Inflammatory macrophage treated with lipopolysaccharide for 4 hours (primary cell): ENCODE measurements around the gene ERGIC1.
"Not testable (repeated sequence)": the region's sequence is repeated elsewhere in the genome, so short reads cannot be mapped to it uniquely, and the experiment has no call there.

Experiments
- DNase-seq: peaks from one replicate; pipeline ENCODE4 v3.0.0-alpha.2; 2020

Gene ERGIC1

GRCh38 chr5:172830275-172830799 lies 3.7 kb upstream of the ERGIC1 start:
- DNase-seq = no peak

- DNase-seq = peak; percentile 94
These were observed 3.0 kb upstream of the ERGIC1 start for GRCh38 chr5:172830876-172831662.

GRCh38 chr5:172832383-172833315 lies 1.4 kb upstream of the ERGIC1 start:
- DNase-seq = peak; percentile 46

GRCh38 chr5:172833372-172833685 lies 722 bp upstream of the ERGIC1 start:
- DNase-seq = no peak

GRCh38 chr5:172834415-172835289 lies 601 bp downstream of the ERGIC1 start:
- DNase-seq = peak; percentile 28

GRCh38 chr5:172835290-172835993 lies 1.4 kb downstream of the ERGIC1 start:
- DNase-seq = peak; percentile 36

- no peak for DNase-seq
These were observed 1.9 kb downstream of the ERGIC1 start for GRCh38 chr5:172835994-172836356.

- no peak for DNase-seq
These were observed 3.6 kb downstream of the ERGIC1 start for GRCh38 chr5:172837640-172838039.

- no peak for DNase-seq
These were observed 4.3 kb downstream of the ERGIC1 start for GRCh38 chr5:172838151-172838875.

GRCh38 chr5:172839669-172840431 lies 5.8 kb downstream of the ERGIC1 start:
- DNase-seq = no peak

- DNase-seq = no peak
These were observed 6.5 kb downstream of the ERGIC1 start for GRCh38 chr5:172840432-172841154.

GRCh38 chr5:172841256-172841655 lies 7.2 kb downstream of the ERGIC1 start:
- no peak for DNase-seq

- DNase-seq = no peak
These were observed 9.9 kb downstream of the ERGIC1 start for GRCh38 chr5:172843825-172844576.

GRCh38 chr5:172844577-172844838 lies 10.5 kb downstream of the ERGIC1 start:
- DNase-seq = no peak

GRCh38 chr5:172845154-172845553 lies 11.1 kb downstream of the ERGIC1 start:
- no peak for DNase-seq

GRCh38 chr5:172845576-172845975 lies 11.5 kb downstream of the ERGIC1 start:
- no peak for DNase-seq

- DNase-seq = no peak
These were observed 12.2 kb downstream of the ERGIC1 start for GRCh38 chr5:172846249-172846648.

GRCh38 chr5:172846677-172847076 lies 12.6 kb downstream of the ERGIC1 start:
- DNase-seq = no peak

- not testable (repeated sequence) for DNase-seq
These were observed 13.5 kb downstream of the ERGIC1 start for GRCh38 chr5:172847584-172847983.
